SK-N-SH (cell line): Measurements from ENCODE around the gene OLAH.
"Not testable (repeated sequence)": the region's sequence is repeated elsewhere in the genome, so short reads cannot be mapped to it uniquely, and the experiment has no call there.

ENCODE experiments used
- CTCF ChIP-seq: fragments of 200-600 bp; sonication (generic); IDR thresholded peaks from 2 replicates; pipeline ENCODE4 v1.6.1; 2017; ENCODE audit warnings: antibody characterized with exemption, mild to moderate bottlenecking, moderate library complexity
- GABPA ChIP-seq: IDR thresholded peaks from 2 replicates; pipeline ENCODE4 v1.4.0; 2012; ENCODE audit warnings: low read depth, mild to moderate bottlenecking
- REST ChIP-seq: IDR thresholded peaks from 2 replicates; pipeline ENCODE4 v1.6.1; 2012; ENCODE audit warnings: mild to moderate bottlenecking, low read depth, low read length, moderate library complexity
- USF2 ChIP-seq: fragments of 150-350 bp; IDR thresholded peaks from 2 replicates; pipeline ENCODE4 v1.6.1; 2017; ENCODE audit warnings: antibody characterized with exemption, low read length, low read depth, borderline replicate concordance

GRCh38 chr10:15025040-15025439 lies 18.7 kb upstream of the OLAH start:
- not testable (repeated sequence) for TF ChIP-seq GABPA, CTCF, REST, USF2
